PC-9 (cell line): ENCODE data around the gene CAT.

Experiments used
- EZH2 ChIP-seq: fragments of 200-600 bp; sonication (generic); IDR thresholded peaks from 2 replicates; pipeline ENCODE4 v1.8.0; 2017; ENCODE audit warnings: antibody characterized with exemption, low read depth
- TF ChIP-seq, protein P1 (sequence below): fragments of 200-600 bp; sonication (generic); conservative IDR thresholded peaks from 2 replicates; pipeline ENCODE4 v1.6.1; 2017; ENCODE audit warnings: mixed run types, antibody characterized with exemption, mild to moderate bottlenecking, moderate library complexity

DNA sequence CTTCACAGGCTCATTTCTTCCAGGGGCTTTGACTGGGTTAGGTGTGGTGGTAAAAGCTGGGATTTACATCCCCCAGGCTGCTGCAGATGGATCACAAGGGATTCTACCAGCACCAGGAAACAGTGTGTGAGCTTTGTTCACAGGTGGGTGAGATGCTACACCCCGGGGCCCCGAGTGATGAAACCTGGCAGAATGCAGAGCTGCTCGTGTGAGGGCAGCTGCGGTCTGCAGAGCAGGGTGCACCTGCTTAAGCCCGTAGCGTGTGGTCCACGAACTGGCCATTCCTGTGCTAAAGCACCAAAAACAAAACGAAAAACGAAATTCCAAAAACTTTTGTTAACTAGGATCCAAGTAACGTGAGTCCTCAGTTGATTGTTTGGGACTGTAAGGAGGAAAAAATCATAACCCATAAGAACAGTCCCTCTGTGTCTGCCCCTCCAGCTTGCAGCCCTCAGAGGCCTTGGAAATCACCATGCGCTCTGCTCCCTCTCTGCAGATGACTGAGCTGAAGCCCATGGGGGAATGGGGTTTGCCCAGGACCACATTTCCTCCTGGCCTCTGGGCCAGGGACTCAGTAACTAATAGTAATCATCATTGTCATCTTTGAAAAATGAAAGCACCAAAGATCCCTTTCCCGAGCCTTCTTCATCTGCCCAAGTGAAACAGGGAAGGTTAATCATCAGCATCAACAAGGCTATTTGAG is 50.3 kb downstream of the CAT start:
- TF ChIP-seq, protein P1, sequence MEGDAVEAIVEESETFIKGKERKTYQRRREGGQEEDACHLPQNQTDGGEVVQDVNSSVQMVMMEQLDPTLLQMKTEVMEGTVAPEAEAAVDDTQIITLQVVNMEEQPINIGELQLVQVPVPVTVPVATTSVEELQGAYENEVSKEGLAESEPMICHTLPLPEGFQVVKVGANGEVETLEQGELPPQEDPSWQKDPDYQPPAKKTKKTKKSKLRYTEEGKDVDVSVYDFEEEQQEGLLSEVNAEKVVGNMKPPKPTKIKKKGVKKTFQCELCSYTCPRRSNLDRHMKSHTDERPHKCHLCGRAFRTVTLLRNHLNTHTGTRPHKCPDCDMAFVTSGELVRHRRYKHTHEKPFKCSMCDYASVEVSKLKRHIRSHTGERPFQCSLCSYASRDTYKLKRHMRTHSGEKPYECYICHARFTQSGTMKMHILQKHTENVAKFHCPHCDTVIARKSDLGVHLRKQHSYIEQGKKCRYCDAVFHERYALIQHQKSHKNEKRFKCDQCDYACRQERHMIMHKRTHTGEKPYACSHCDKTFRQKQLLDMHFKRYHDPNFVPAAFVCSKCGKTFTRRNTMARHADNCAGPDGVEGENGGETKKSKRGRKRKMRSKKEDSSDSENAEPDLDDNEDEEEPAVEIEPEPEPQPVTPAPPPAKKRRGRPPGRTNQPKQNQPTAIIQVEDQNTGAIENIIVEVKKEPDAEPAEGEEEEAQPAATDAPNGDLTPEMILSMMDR: no peak
- TF ChIP-seq EZH2: no peak
